ENCODE measurements around the gene MTR.

DNA sequence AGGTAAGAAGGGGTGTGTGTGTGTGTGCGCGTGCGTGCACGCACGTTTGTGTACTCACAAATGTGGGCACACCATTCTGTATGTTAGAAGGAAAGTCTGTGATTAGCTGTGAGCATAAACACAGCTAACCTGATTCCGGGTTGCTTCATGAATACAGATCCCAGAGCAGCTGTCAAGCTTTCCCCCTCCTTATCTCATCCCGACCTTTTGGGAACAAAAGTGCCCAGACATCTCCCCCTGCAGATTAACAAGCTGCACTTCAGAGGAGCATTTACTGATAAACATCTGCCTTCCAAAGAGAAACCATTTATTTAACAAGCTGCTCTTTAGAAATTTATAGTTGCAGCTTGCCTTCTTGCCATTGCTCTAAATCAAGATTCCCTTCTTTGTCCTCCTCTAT, 112.1 kb downstream of the MTR start:
- TF ChIP-seq POLR2A (IDR thresholded peaks at IDR 0.05) (no peak), POLR2AphosphoS5 (IDR thresholded peaks at IDR 0.05) (no peak)
- TF ChIP-seq, protein P1, sequence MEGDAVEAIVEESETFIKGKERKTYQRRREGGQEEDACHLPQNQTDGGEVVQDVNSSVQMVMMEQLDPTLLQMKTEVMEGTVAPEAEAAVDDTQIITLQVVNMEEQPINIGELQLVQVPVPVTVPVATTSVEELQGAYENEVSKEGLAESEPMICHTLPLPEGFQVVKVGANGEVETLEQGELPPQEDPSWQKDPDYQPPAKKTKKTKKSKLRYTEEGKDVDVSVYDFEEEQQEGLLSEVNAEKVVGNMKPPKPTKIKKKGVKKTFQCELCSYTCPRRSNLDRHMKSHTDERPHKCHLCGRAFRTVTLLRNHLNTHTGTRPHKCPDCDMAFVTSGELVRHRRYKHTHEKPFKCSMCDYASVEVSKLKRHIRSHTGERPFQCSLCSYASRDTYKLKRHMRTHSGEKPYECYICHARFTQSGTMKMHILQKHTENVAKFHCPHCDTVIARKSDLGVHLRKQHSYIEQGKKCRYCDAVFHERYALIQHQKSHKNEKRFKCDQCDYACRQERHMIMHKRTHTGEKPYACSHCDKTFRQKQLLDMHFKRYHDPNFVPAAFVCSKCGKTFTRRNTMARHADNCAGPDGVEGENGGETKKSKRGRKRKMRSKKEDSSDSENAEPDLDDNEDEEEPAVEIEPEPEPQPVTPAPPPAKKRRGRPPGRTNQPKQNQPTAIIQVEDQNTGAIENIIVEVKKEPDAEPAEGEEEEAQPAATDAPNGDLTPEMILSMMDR (IDR thresholded peaks at IDR 0.05) = no peak

Data from prostate gland (tissue), 2 donors.